ENCODE measurements around the gene ARHGAP28.

ARHGAP28 gene

GRCh38 chr18:6728331-6728730 lies 1.2 kb upstream of the ARHGAP28 start:
- TF ChIP-seq, protein P1, sequence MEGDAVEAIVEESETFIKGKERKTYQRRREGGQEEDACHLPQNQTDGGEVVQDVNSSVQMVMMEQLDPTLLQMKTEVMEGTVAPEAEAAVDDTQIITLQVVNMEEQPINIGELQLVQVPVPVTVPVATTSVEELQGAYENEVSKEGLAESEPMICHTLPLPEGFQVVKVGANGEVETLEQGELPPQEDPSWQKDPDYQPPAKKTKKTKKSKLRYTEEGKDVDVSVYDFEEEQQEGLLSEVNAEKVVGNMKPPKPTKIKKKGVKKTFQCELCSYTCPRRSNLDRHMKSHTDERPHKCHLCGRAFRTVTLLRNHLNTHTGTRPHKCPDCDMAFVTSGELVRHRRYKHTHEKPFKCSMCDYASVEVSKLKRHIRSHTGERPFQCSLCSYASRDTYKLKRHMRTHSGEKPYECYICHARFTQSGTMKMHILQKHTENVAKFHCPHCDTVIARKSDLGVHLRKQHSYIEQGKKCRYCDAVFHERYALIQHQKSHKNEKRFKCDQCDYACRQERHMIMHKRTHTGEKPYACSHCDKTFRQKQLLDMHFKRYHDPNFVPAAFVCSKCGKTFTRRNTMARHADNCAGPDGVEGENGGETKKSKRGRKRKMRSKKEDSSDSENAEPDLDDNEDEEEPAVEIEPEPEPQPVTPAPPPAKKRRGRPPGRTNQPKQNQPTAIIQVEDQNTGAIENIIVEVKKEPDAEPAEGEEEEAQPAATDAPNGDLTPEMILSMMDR (IDR thresholded peaks at IDR 0.05; ENCODE audit: low read depth, low read length, missing control alignments): no peak
- Histone ChIP-seq H3K4me3 (ENCODE audit: low read depth, low read length) (no peak overlapping the region), H3K36me3 (replicated peaks) (no peaks in the 10 kb centered on the region), H3K27ac (no peak overlapping the region), H3K27me3 (replicated peaks) (no peaks in the 10 kb centered on the region)
- DNase-seq: no peak
- in situ Hi-C loops (cut with HindIII; ENCODE audit: low pct_ligation_motif_present, low sequenced_read_pairs): loop anchor here (25.0 kb wide), 1 partner anchor 91 kb away; no protein-coding TSS in a partner anchor

DNA sequence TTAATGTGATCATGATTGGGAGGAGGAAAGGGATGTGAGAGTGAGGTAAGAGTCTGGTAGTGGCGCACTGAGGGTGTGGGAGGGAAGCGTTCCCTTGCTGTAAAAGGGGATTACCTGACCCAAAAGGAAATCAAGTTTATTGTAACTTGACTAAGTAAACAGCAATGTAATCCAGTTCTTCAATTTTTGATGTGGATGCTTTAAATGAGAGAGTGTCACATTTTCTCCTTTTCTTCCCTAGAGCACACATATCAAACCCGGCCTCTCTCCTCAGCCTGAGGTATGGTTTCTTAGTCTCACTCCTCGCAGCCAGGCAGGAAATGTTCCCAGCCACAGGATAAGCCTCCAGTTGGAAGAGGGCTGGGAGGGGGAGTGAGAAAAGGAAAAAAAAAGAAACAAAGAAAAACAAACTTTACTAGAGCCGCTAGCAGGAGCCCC lies 688 bp upstream of the ARHGAP28 start:
- H3K4me3 ChIP-seq (ENCODE audit: low read depth, low read length): peak overlapping the region; percentile 68
- TF ChIP-seq, protein P1 (IDR thresholded peaks at IDR 0.05; ENCODE audit: low read depth, low read length, missing control alignments): peak; percentile 10

GRCh38 chr18:6730416-6731221 lies 1.1 kb downstream of the ARHGAP28 start:
- H3K27me3 ChIP-seq (replicated peaks): no peaks in the 10 kb centered on the region
- TF ChIP-seq, protein P1 (IDR thresholded peaks at IDR 0.05; ENCODE audit: low read depth, low read length, missing control alignments): no peak
- no peaks in the 10 kb centered on the region for H3K36me3 ChIP-seq (replicated peaks)
- H3K27ac ChIP-seq: no peak overlapping the region
- in situ Hi-C loops (cut with HindIII; ENCODE audit: low pct_ligation_motif_present, low sequenced_read_pairs): loop anchor here (25.0 kb wide), 1 partner anchor 93 kb away; no protein-coding TSS in a partner anchor
- DNase-seq: no peak
- peak overlapping the region; percentile 68 for H3K4me3 ChIP-seq (ENCODE audit: low read depth, low read length)

More for the DNA sequence above, 688 bp upstream of the ARHGAP28 start:
- H3K36me3 ChIP-seq (replicated peaks): no peaks in the 10 kb centered on the region
- no peaks in the 10 kb centered on the region for H3K27me3 ChIP-seq (replicated peaks)
- no peak for DNase-seq
- in situ Hi-C loops (cut with HindIII; ENCODE audit: low pct_ligation_motif_present, low sequenced_read_pairs): loop anchor here (25.0 kb wide), 1 partner anchor 92 kb away; no protein-coding TSS in a partner anchor
- no peak overlapping the region for H3K27ac ChIP-seq

DNA sequence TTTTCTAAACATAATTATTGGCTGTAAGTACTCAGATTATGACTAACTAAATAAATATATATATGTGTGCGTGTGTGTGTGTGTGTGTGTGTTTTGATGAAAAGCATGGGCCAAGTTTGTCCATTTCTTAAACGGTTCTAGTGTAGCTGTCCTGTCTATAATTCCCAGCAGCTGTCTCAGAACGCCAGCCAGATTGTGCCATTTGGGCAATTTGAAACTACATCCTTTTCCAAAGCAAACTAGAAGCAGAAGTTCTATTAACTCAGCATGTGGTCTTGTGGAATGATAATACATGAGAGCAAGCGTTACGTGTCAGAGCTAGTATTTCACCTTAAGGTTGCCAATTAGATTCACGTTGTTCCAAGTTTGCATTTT lies 1.7 kb downstream of the ARHGAP28 start:
- Histone ChIP-seq H3K27ac (no peak overlapping the region), H3K27me3 (replicated peaks) (no peaks in the 10 kb centered on the region), H3K4me3 (ENCODE audit: low read depth, low read length) (no peak overlapping the region), H3K36me3 (replicated peaks) (no peaks in the 10 kb centered on the region)
- in situ Hi-C loops (cut with HindIII; ENCODE audit: low pct_ligation_motif_present, low sequenced_read_pairs): loop anchor here (25.0 kb wide), 1 partner anchor 94 kb away; no protein-coding TSS in a partner anchor
- TF ChIP-seq, protein P1 (IDR thresholded peaks at IDR 0.05; ENCODE audit: low read depth, low read length, missing control alignments): no peak
- DNase-seq: peak; percentile 74

DNA sequence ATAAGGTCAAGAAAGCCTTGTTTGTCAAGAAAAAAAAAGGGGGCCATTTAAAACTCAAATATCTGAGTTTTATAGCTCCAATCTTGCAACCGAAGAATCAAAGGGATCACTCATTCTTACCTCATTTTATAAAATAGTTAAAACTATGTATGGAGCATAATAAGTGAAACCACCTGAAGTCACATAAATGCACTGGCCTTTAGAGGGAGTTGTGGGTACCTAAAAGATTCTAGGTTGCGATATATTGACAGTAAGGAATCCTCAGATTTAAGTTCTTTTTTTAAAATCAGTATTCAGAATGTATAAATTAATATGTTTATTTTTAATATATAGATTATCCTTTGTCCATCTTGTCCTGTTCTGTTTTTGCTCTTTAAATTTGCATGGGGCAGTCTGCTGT lies 3.4 kb downstream of the ARHGAP28 start:
- DNase-seq: no peak
- Histone ChIP-seq H3K27ac (no peak overlapping the region), H3K4me3 (ENCODE audit: low read depth, low read length) (no peak overlapping the region), H3K36me3 (replicated peaks) (no peaks in the 10 kb centered on the region), H3K27me3 (replicated peaks) (no peaks in the 10 kb centered on the region)
- in situ Hi-C loops (cut with HindIII; ENCODE audit: low pct_ligation_motif_present, low sequenced_read_pairs): loop anchor here (25.0 kb wide), 1 partner anchor 96 kb away; no protein-coding TSS in a partner anchor
- TF ChIP-seq, protein P1 (IDR thresholded peaks at IDR 0.05; ENCODE audit: low read depth, low read length, missing control alignments): no peak
